Thyroid gland (tissue), 4 donors: ENCODE measurements around the gene PFKFB1. TPM values are rescaled to one million over a fixed set of nuclear protein-coding genes. Genes with fewer than 3 reads are reported as not detected.
A peak's percentile ranks its signal among the peaks of the same experiment; 100 is the strongest.

ENCODE experiments used
- DNase-seq, 2 donors: peaks; one replicate each; pipeline ENCODE4 v3.0.0-alpha.2; 2019
- H3K27ac ChIP-seq, 3 donors: fragments of 200-600 bp; sonication (generic); 1 replicate in 2 of 3; 2 replicates in 1 of 3; pipeline ENCODE4 v1.5.1; 2016 to 2019; ENCODE audit warnings: mild to moderate bottlenecking in 1 of 3, moderate library complexity in 1 of 3
- H3K27me3 ChIP-seq: fragments of 200-600 bp; sonication (generic); one replicate; pipeline ENCODE4 v1.5.1; 2019
- H3K36me3 ChIP-seq, 2 donors: fragments of 200-600 bp; sonication (generic); one replicate each; pipeline ENCODE4 v1.5.1; 2016 to 2019
- H3K4me1 ChIP-seq, 2 donors: fragments of 200-600 bp; sonication (generic); one replicate each; pipeline ENCODE4 v1.5.1; 2017 to 2019
- H3K4me3 ChIP-seq, 3 donors: fragments of 200-600 bp; sonication (generic); replicated peaks in 1 of 3; 1 replicate in 2 of 3; 2 replicates in 1 of 3; pipeline ENCODE4 v1.5.1; 2016; ENCODE audit warnings: mild to moderate bottlenecking in 1 of 3
- H3K9me3 ChIP-seq: fragments of 200-600 bp; sonication (generic); one replicate; pipeline ENCODE4 v1.5.1; 2017
- CTCF ChIP-seq, 6 experiments: fragments of 200-600 bp in 3 of 6; fragments of 450-650 bp in 3 of 6; sonication (generic) in 3 of 6; IDR thresholded peaks; one replicate each; pipeline ENCODE4 v1.5.1; 2016 to 2019; ENCODE audit warnings: antibody characterized with exemption in 6 of 6, mild to moderate bottlenecking in 2 of 6, inconsistent platforms in 1 of 6, moderate library complexity in 1 of 6
- POLR2A ChIP-seq, 2 donors: fragments of 450-650 bp; IDR thresholded peaks; one replicate each; pipeline ENCODE4 v1.6.1; 2017; ENCODE audit warnings: antibody characterized with exemption in 2 of 2, mild to moderate bottlenecking in 2 of 2, moderate library complexity in 1 of 2
- WGBS, 2 donors: methylation state at CpG; one replicate each; pipeline ENCODE4 v1.1.5; 2017; 5-methylcytosine and 5-hydroxymethylcytosine counted together
- intact Hi-C: fragments of 100-400 bp; cut with DNase I; formaldehyde crosslinking; loops from one replicate; pipeline ENCODE4 v1.15.1; 2023
- total RNA-seq, 4 donors: library from RNA; depleted of rRNA; stranded (reverse); fragments of >200 nt; gene quantifications; one replicate each; pipeline ENCODE4 v1.2.3, GENCODE V29; 2016

PFKFB1 gene
- total RNA-seq, 4 donors from 2014 or later: 0.56 to 1.3 (median 0.93) TPM

- no peaks in the 10 kb centered on the region for H3K4me1 ChIP-seq
- no peak overlapping the region for H3K27ac ChIP-seq
- 93 to 95% methylated on average over 1 of the region's 1 CpG for WGBS, 2 donors
- no peaks in the 10 kb centered on the region for H3K9me3 ChIP-seq
- TF ChIP-seq POLR2A (IDR thresholded peaks at IDR 0.05) (no peak), CTCF (IDR thresholded peaks at IDR 0.05) (no peak)
- no peak for DNase-seq
- H3K4me3 ChIP-seq: no peak overlapping the region
- intact Hi-C loops: no loop called here
- no peaks in the 10 kb centered on the region for H3K27me3 ChIP-seq
- H3K36me3 ChIP-seq: no peaks in the 10 kb centered on the region
These were observed 32.2 kb downstream of the PFKFB1 start for GRCh38 chrX:54961750-54962149.

- Histone ChIP-seq H3K36me3 (no peaks in the 10 kb centered on the region), H3K4me1 (no peaks in the 10 kb centered on the region), H3K4me3 (no peak overlapping the region), H3K27ac (no peak overlapping the region), H3K9me3 (no peaks in the 10 kb centered on the region), H3K27me3 (no peaks in the 10 kb centered on the region)
- WGBS, 2 donors: 60 to 66% methylated on average over 1 to 5 of the region's 8 CpGs
- TF ChIP-seq POLR2A (IDR thresholded peaks at IDR 0.05): no peak
- no peak for TF ChIP-seq CTCF (IDR thresholded peaks at IDR 0.05)
- DNase-seq: peak; percentile 22 to 39
- intact Hi-C loops: no loop called here
These were observed 43.1 kb downstream of the PFKFB1 start for GRCh38 chrX:54950730-54951375.

- no peak for DNase-seq
- WGBS, 2 donors: 83 to 97% methylated on average over 6 of the region's 6 CpGs
- no peak for TF ChIP-seq POLR2A (IDR thresholded peaks at IDR 0.05)
- no peak for TF ChIP-seq CTCF (IDR thresholded peaks at IDR 0.05)
- intact Hi-C loops: no loop called here
- Histone ChIP-seq H3K4me1 (no peaks in the 10 kb centered on the region), H3K9me3 (no peaks in the 10 kb centered on the region), H3K27me3 (no peaks in the 10 kb centered on the region), H3K36me3 (no peaks in the 10 kb centered on the region), H3K4me3 (no peak overlapping the region), H3K27ac (no peak overlapping the region)
These were observed 48.8 kb downstream of the PFKFB1 start for GRCh38 chrX:54945224-54945623.

- Histone ChIP-seq H3K4me3 (no peak overlapping the region), H3K4me1 (no peaks in the 10 kb centered on the region), H3K27me3 (no peaks in the 10 kb centered on the region), H3K27ac (no peak overlapping the region), H3K9me3 (no peaks in the 10 kb centered on the region), H3K36me3 (no peaks in the 10 kb centered on the region)
- intact Hi-C loops: no loop called here
- no peak for DNase-seq
- no peak for TF ChIP-seq POLR2A (IDR thresholded peaks at IDR 0.05)
- TF ChIP-seq CTCF (IDR thresholded peaks at IDR 0.05): no peak
These were observed 49.2 kb downstream of the PFKFB1 start for GRCh38 chrX:54944816-54945215.

- no peak for DNase-seq
These were observed 56.6 kb downstream of the PFKFB1 start for GRCh38 chrX:54937416-54937815.

More at GRCh38 chrX:54937416-54937815, 56.6 kb downstream of the PFKFB1 start:
- intact Hi-C loops: no loop called here
- Histone ChIP-seq H3K9me3 (no peaks in the 10 kb centered on the region), H3K27me3 (no peaks in the 10 kb centered on the region), H3K36me3 (no peaks in the 10 kb centered on the region), H3K4me1 (no peaks in the 10 kb centered on the region), H3K4me3 (no peak overlapping the region), H3K27ac (no peak overlapping the region)
- 91 to 93% methylated on average over 4 of the region's 4 CpGs for WGBS, 2 donors
- TF ChIP-seq CTCF (IDR thresholded peaks at IDR 0.05) (no peak), POLR2A (IDR thresholded peaks at IDR 0.05) (no peak)
